GM19324 (cell line): Measurements from ENCODE around the gene ABCG4.

Source experiments
- ATAC-seq: cut with Tn5 transposase; IDR thresholded peaks from one replicate; pipeline ENCODE4 v1.9.1; 2021; ENCODE audit warnings: mild to moderate bottlenecking, moderate library complexity; ENCODE audit not compliant: unreplicated experiment, low FRiP score

Gene ABCG4

GRCh38 chr11:119202554-119202953, 53.7 kb downstream of the ABCG4 start:
- ATAC-seq, result no peak

GRCh38 chr11:119204066-119204465, 55.2 kb downstream of the ABCG4 start:
- ATAC-seq, result no peak

GRCh38 chr11:119205080-119205479, 56.2 kb downstream of the ABCG4 start:
- ATAC-seq, result no peak

DNA sequence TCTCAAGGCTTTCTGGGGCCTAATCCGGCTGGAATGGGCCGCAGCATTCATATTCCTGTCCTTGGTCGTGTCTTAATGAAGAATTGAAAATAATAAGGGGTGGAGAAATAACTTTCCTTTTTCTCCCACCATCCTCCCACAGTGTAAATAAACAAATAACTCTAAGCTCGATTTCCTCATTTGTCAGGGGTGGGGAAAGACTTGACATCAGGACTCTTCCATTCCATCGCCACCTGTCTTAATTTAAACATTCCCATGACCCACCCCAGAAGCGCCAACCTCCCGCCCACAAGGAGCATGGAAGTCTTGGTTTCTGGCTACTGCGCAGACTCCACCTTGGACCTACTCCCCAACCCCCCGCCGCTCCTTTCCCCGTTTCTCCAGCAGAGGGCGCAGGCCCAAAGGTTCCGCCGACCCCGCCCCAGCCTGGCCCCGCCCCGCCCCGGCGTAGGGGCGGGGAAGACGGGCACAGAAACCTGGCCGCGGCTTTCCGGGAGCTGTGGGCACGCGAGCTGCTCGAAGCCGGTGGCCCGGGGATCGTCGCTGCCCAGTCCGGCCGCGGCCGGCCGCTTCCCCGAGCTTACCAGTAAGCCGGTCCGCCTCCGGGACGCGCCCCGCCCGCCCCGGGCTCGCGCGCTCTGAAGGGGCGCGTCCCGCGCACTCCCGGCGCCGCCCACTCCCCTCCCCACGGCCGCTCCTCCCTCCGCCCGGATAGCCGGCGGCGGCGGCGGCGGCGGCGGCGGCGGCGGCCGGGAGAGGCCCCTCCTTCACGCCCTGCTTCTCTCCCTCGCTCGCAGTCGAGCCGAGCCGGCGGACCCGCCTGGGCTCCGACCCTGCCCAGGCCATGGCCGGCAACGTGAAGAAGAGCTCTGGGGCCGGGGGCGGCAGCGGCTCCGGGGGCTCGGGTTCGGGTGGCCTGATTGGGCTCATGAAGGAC, 57.0 kb downstream of the ABCG4 start, which contains the start of gene CBL:
Gene CBL (plus strand): TSS at position 766 of the 937 bp plus-strand sequence. CDS start 79 bp downstream, at position 845.
- peak; percentile 90 for ATAC-seq

GRCh38 chr11:119206511-119207414, 57.9 kb downstream of the ABCG4 start:
- no peak for ATAC-seq

DNA sequence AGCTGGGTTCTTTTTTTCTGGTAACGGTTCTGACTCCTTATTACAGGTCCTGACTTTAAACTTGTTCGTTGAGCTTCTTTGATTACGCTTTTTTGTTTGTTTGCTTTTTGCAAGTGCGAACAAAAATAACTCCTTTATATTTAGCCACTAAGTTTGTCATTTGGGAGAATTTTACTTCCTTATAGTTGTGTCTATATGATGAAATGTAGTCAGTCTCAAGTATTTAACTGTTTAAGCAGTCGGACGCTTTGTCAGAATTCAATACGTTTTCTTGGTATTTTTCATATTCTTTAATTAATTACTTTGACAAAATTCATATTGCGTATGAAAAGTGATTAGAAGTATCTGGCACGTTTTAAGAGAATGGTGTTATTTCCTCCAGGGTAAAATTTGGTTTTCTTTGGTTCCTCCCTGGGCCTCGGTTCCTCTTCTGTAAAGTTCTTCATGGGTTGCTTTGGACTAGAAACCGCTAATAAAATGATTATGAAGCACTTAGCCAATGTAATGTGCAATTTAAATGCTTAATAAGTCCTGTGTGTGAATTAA, 58.6 kb downstream of the ABCG4 start:
- no peak for ATAC-seq

DNA sequence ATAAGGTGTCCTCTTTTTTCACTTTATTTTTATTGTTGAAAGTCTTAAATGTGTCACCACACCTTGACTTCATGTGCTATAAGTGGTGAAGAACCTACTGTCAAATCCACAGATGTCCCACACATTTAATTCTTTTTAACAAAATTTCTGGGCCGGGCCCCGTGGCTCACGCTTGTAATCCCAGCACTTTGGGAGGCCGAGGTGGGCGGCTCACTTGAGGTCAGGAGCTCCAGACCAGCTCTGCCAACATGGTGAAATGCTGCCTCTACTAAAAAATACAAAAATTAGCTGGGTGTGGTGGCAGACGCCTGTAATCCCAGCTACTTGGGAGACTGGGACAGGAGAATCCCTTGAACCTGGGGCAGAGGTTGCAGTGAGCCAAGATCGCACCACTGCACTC, 60.3 kb downstream of the ABCG4 start:
- no peak for ATAC-seq

- ATAC-seq, result no peak
Measured at GRCh38 chr11:119210050-119210449, 61.2 kb downstream of the ABCG4 start.
